A549 (cell line): ENCODE measurements around the gene IGF2BP1. TPM values are rescaled to one million over a fixed set of nuclear protein-coding genes. Genes with fewer than 3 reads are reported as not detected.

Experiments
- ATAC-seq, 2 experiments: fragments of 200-7000 bp in 1 of 2; fragments of >200 bp in 1 of 2; cut with Nextera tagmentation in 1 of 2; cut with Tn5 transposase in 1 of 2; 3 replicates each; pipeline versions ENCODE4 v1.8.0 to v1.9.1; 2018 to 2020; ENCODE audit warnings: mild to moderate bottlenecking in 1 of 2, moderate library complexity in 1 of 2
- CTCF ChIA-PET: fragments of 300-600 bp; sonication (Branson Sonifier 250); formaldehyde crosslinking; extraction: SDS; loops from one replicate; lab custom pipeline; 2021; ENCODE audit warnings: antibody characterized with exemption, inconsistent platforms; lab: Yijun Ruan, JAX
- POLR2A ChIA-PET: fragments of 350-600 bp; formaldehyde crosslinking; extraction: SDS; loops from one replicate; lab custom pipeline; 2021; ENCODE audit warnings: antibody characterized with exemption, inconsistent platforms; lab: Yijun Ruan, JAX
- DNase-seq, 2 experiments: peaks; one replicate each; pipeline versions ENCODE4 v3.0.0 to v3.0.0-alpha.2; 2011 to 2016; ENCODE audit warnings: low read depth in 1 of 2, low spot score in 1 of 2
- FAIRE-seq: peaks from 2 replicates; lab custom pipeline; 2011; peaks lifted over from hg19 to GRCh38; lab: Jason Lieb, UNC
- H3K27ac ChIP-seq, 2 experiments: fragments of >200 bp; sonication (Bioruptor Twin); formaldehyde crosslinking; 3 replicates each; pipeline ENCODE4 v1.5.1; 2016 to 2017
- H3K4me1 ChIP-seq: fragments of >200 bp; sonication (Bioruptor Twin); formaldehyde crosslinking; 3 replicates; pipeline ENCODE4 v1.6.1; 2016
- H3K4me2 ChIP-seq: fragments of >200 bp; sonication (Bioruptor Twin); formaldehyde crosslinking; 3 replicates; pipeline ENCODE4 v1.6.1; 2016
- H3K4me3 ChIP-seq: fragments of >200 bp; sonication (Bioruptor Twin); formaldehyde crosslinking; 3 replicates; pipeline ENCODE4 v1.5.1; 2016
- H3K9me3 ChIP-seq: fragments of >200 bp; sonication (Bioruptor Twin); formaldehyde crosslinking; 3 replicates; pipeline ENCODE4 v1.6.1; 2016
- BHLHE40 ChIP-seq: IDR thresholded peaks from 2 replicates; pipeline ENCODE4 v1.6.1; 2012; ENCODE audit warnings: low read depth, low read length, inconsistent platforms
- CHD2 ChIP-seq: fragments of 150-350 bp; IDR thresholded peaks from 2 replicates; pipeline ENCODE4 v1.6.1; 2014; ENCODE audit warnings: low read length; ENCODE audit not compliant: partially characterized antibody
- EHF ChIP-seq: fragments of 250-450 bp; sonication (Bioruptor Pico); IDR thresholded peaks from 2 replicates; pipeline ENCODE4 v1.5.0; 2020; ENCODE audit warnings: mild to moderate bottlenecking
- EHMT2 ChIP-seq: fragments of 200-600 bp; sonication (generic); IDR thresholded peaks from 2 replicates; pipeline ENCODE4 v1.6.1; 2016; ENCODE audit warnings: antibody characterized with exemption, low read depth, mild to moderate bottlenecking, moderate library complexity
- EP300 ChIP-seq, 2 experiments: fragments of >200 bp; sonication (Bioruptor Twin); formaldehyde crosslinking; IDR thresholded peaks; 2 replicates in 1 of 2; 3 replicates in 1 of 2; pipeline ENCODE4 v1.6.1; 2016 to 2017
- ESRRA ChIP-seq: fragments of 150-350 bp; IDR thresholded peaks from 2 replicates; pipeline ENCODE4 v1.6.1; 2014; ENCODE audit warnings: mild to moderate bottlenecking, low read length, borderline replicate concordance
- HES2 ChIP-seq: fragments of >200 bp; sonication (Bioruptor Twin); formaldehyde crosslinking; IDR thresholded peaks from 2 replicates; pipeline ENCODE4 v1.6.1; 2016
- HEYL ChIP-seq: fragments of 250-450 bp; sonication (Bioruptor Pico); IDR thresholded peaks from 2 replicates; pipeline ENCODE4 v1.8.0; 2021; ENCODE audit warnings: mild to moderate bottlenecking, moderate library complexity
- HOXB13 ChIP-seq: fragments of 250-450 bp; sonication (Bioruptor Pico); IDR thresholded peaks from 2 replicates; pipeline ENCODE4 v1.5.0; 2020; ENCODE audit warnings: low read depth, mild to moderate bottlenecking, moderate library complexity
- HOXB5 ChIP-seq: fragments of 250-450 bp; sonication (Bioruptor Pico); IDR thresholded peaks from 2 replicates; pipeline ENCODE4 v1.5.0; 2020; ENCODE audit warnings: mild to moderate bottlenecking, moderate library complexity
- JUN ChIP-seq, 2 experiments: fragments of >200 bp; sonication (Bioruptor Twin); formaldehyde crosslinking; IDR thresholded peaks; 2 replicates in 1 of 2; 3 replicates in 1 of 2; pipeline ENCODE4 v1.6.1; 2016 to 2017
- KDM5A ChIP-seq: fragments of 200-600 bp; sonication (generic); IDR thresholded peaks from 2 replicates; pipeline ENCODE4 v1.6.1; 2016; ENCODE audit warnings: antibody characterized with exemption, mild to moderate bottlenecking
- MAFK ChIP-seq: fragments of 450-650 bp; IDR thresholded peaks from 2 replicates; pipeline ENCODE4 v1.6.1; 2014; ENCODE audit not compliant: partially characterized antibody
- NPAS2 ChIP-seq: fragments of 250-450 bp; sonication (Bioruptor Pico); IDR thresholded peaks from 2 replicates; pipeline ENCODE4 v1.8.0; 2022; ENCODE audit warnings: mild to moderate bottlenecking, moderate library complexity, borderline replicate concordance
- NR3C1 ChIP-seq: fragments of >200 bp; sonication (Bioruptor Twin); formaldehyde crosslinking; IDR thresholded peaks from 3 replicates; pipeline ENCODE4 v1.6.1; 2017
- PBX3 ChIP-seq: IDR thresholded peaks from 2 replicates; pipeline ENCODE4 v1.6.1; 2012
- PHF8 ChIP-seq: fragments of 200-600 bp; sonication (generic); IDR thresholded peaks from 2 replicates; pipeline ENCODE4 v1.6.1; 2016; ENCODE audit warnings: low read depth, mild to moderate bottlenecking, antibody characterized with exemption, moderate library complexity, borderline replicate concordance
- POLR2A ChIP-seq: IDR thresholded peaks from 2 replicates; pipeline ENCODE4 v1.6.1; 2012; ENCODE audit warnings: mild to moderate bottlenecking, low read length
- RARB ChIP-seq: fragments of 250-450 bp; sonication (Bioruptor Pico); IDR thresholded peaks from 2 replicates; pipeline ENCODE4 v1.8.0; 2021; ENCODE audit warnings: mild to moderate bottlenecking, moderate library complexity
- RFX5 ChIP-seq: fragments of 450-650 bp; IDR thresholded peaks from 2 replicates; pipeline ENCODE4 v1.7.1; 2014; ENCODE audit warnings: antibody characterized with exemption, mild to moderate bottlenecking, moderate library complexity
- SMC3 ChIP-seq: fragments of >200 bp; sonication (Bioruptor Twin); formaldehyde crosslinking; IDR thresholded peaks from 3 replicates; pipeline ENCODE4 v1.6.1; 2018; ENCODE audit warnings: inconsistent platforms
- SREBF2 ChIP-seq: fragments of 450-650 bp; IDR thresholded peaks from 2 replicates; pipeline ENCODE4 v1.6.1; 2014; ENCODE audit warnings: mild to moderate bottlenecking, moderate library complexity
- TFCP2L1 ChIP-seq: fragments of 250-450 bp; sonication (Bioruptor Pico); IDR thresholded peaks from 2 replicates; pipeline ENCODE4 v1.5.0; 2021; ENCODE audit warnings: mild to moderate bottlenecking
- TP53 ChIP-seq: fragments of 250-450 bp; sonication (Bioruptor Pico); IDR thresholded peaks from 2 replicates; pipeline ENCODE4 v1.5.0; 2021; ENCODE audit warnings: mild to moderate bottlenecking, moderate library complexity
- USF2 ChIP-seq: fragments of 450-650 bp; IDR thresholded peaks from 2 replicates; pipeline ENCODE4 v1.6.1; 2014; ENCODE audit warnings: antibody characterized with exemption
- ZC3H11A ChIP-seq: fragments of 450-650 bp; IDR thresholded peaks from 2 replicates; pipeline ENCODE4 v1.6.1; 2014; ENCODE audit warnings: antibody characterized with exemption, mild to moderate bottlenecking
- ZFP36 ChIP-seq: fragments of 450-650 bp; IDR thresholded peaks from 2 replicates; pipeline ENCODE4 v1.6.1; 2014; ENCODE audit warnings: borderline replicate concordance; ENCODE audit not compliant: partially characterized antibody
- ZNF302 ChIP-seq: fragments of 250-450 bp; sonication (Bioruptor Pico); IDR thresholded peaks from 2 replicates; pipeline ENCODE4 v1.9.0; 2021; ENCODE audit warnings: inconsistent platforms, mild to moderate bottlenecking, moderate library complexity
- WGBS: methylation state at CpG from one replicate; pipeline ENCODE4 v1.1.6; 2017; ENCODE audit errors: missing lambda C conversion rate; 5-methylcytosine and 5-hydroxymethylcytosine counted together
- polyA plus RNA-seq, 4 experiments: library from polyadenylated mRNA; depleted of rRNA in 3 of 4; stranded (reverse); fragments of >200 nt; fragmentation: RNase III in 1 of 4; extraction: RNeasy Plus Mini Kit Qiagen cat#74134 plus additional on column Dnase treatment in 1 of 4; gene quantifications; 2 replicates in 3 of 4; 3 replicates in 1 of 4; pipeline ENCODE4 v1.2.3, GENCODE V29; 2011 to 2017
- TF ChIP-seq, protein P1 (sequence below): fragments of 250-450 bp; sonication (Bioruptor Pico); IDR thresholded peaks from 2 replicates; pipeline ENCODE4 v1.5.0; 2021; ENCODE audit warnings: mild to moderate bottlenecking, moderate library complexity, borderline replicate concordance
- TF ChIP-seq, protein P2 (sequence below): fragments of >200 bp; sonication (Bioruptor Twin); formaldehyde crosslinking; IDR thresholded peaks from 3 replicates; pipeline ENCODE4 v1.6.1; 2016

Gene IGF2BP1
- polyA plus RNA-seq, 2 of the 4 experiments (the other 2 are of a cell fraction): 26.2 to 40.3 TPM

- no peaks in the 10 kb centered on the region for H3K9me3 ChIP-seq
- CTCF ChIA-PET: interaction anchor here (0.5 to 30.3 kb wide), 10 partner anchors 10 to 212 kb away, joined by 3 to 639 read pairs (median 10); partner anchors contain the start of genes IGF2BP1 and SNF8
- peaks cover 100% of the 10 kb centered on the region for H3K4me1 ChIP-seq
- POLR2A ChIA-PET: interaction anchor here (0.9 to 3.1 kb wide), 5 partner anchors 9 to 107 kb away, joined by 3 to 34 read pairs (median 3); partner anchors contain the start of genes IGF2BP1 and UBE2Z
- peak in 1 of 2 experiments; percentile 1; a peak in 3 of 6 replicates for ATAC-seq
- no peak for FAIRE-seq
- no peak for DNase-seq
- WGBS: 75% methylated on average over 21 of the region's 22 CpGs
- H3K4me2 ChIP-seq: peak overlapping the region; percentile 74
- TF ChIP-seq JUN (IDR thresholded peaks at IDR 0.05) (no peak), TFCP2L1 (no peak), USF2 (no peak), BHLHE40 (no peak), PHF8 (no peak), HES2 (no peak), RARB (CRISPR knock-in tag) (no peak), NPAS2 (no peak), CHD2 (no peak), RFX5 (no peak), EHF (CRISPR knock-in tag) (no peak), HEYL (no peak), EP300 (IDR thresholded peaks at IDR 0.05) (no peak), HOXB5 (CRISPR knock-in tag) (no peak), ESRRA (no peak), ZFP36 (no peak), MAFK (no peak)
- TF ChIP-seq, protein P1, sequence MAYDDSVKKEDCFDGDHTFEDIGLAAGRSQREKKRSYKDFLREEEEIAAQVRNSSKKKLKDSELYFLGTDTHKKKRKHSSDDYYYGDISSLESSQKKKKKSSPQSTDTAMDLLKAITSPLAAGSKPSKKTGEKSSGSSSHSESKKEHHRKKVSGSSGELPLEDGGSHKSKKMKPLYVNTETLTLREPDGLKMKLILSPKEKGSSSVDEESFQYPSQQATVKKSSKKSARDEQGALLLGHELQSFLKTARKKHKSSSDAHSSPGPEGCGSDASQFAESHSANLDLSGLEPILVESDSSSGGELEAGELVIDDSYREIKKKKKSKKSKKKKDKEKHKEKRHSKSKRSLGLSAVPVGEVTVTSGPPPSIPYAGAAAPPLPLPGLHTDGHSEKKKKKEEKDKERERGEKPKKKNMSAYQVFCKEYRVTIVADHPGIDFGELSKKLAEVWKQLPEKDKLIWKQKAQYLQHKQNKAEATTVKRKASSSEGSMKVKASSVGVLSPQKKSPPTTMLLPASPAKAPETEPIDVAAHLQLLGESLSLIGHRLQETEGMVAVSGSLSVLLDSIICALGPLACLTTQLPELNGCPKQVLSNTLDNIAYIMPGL (CRISPR knock-in tag): no peak
- TF ChIP-seq, protein P2, sequence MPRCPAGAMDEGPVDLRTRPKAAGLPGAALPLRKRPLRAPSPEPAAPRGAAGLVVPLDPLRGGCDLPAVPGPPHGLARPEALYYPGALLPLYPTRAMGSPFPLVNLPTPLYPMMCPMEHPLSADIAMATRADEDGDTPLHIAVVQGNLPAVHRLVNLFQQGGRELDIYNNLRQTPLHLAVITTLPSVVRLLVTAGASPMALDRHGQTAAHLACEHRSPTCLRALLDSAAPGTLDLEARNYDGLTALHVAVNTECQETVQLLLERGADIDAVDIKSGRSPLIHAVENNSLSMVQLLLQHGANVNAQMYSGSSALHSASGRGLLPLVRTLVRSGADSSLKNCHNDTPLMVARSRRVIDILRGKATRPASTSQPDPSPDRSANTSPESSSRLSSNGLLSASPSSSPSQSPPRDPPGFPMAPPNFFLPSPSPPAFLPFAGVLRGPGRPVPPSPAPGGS: no peak
- TF ChIP-seq, all 56 proteins: peak for 0
- Histone ChIP-seq H3K4me3 (no peak overlapping the region), H3K27ac (peak overlapping the region; percentile 54 to 77; a peak in 4 of 6 replicates)
Observed at GRCh38 chr17:49015179-49015923, 18.2 kb downstream of the IGF2BP1 start.

GRCh38 chr17:49015924-49016774, 19.0 kb downstream of the IGF2BP1 start:
- ATAC-seq (peak; percentile 55 to 58), DNase-seq (peak; percentile 54 to 61), FAIRE-seq (no peak)
- peak overlapping the region; percentile 74 for H3K4me2 ChIP-seq
- 0 out of 3 replicates have a peak overlapping the region, but pooled peaks have one; percentile 16 for H3K4me3 ChIP-seq
- H3K4me1 ChIP-seq: peaks cover 100% of the 10 kb centered on the region
- POLR2A ChIA-PET: interaction anchor here (0.9 to 3.1 kb wide), 7 partner anchors 10 to 123 kb away, joined by 3 to 34 read pairs (median 5); partner anchors contain the start of genes ATP5MC1, IGF2BP1 and SNF8
- no peaks in the 10 kb centered on the region for H3K9me3 ChIP-seq
- TF ChIP-seq NR3C1: no peak
- TF ChIP-seq EHMT2: no peak
- TF ChIP-seq POLR2A: no peak
- peak in 1 of 2 experiments; percentile 48; a peak in 2 of 5 replicates for TF ChIP-seq JUN (IDR thresholded peaks at IDR 0.05)
- TF ChIP-seq PBX3: no peak
- no peak for TF ChIP-seq ZNF302 (CRISPR knock-in tag)
- TF ChIP-seq MAFK: peak; percentile 24
- no peak for TF ChIP-seq SREBF2
- no peak for TF ChIP-seq SMC3
- TF ChIP-seq KDM5A: no peak
- TF ChIP-seq BHLHE40: 0 out of 2 replicates have a peak, but pooled peaks have one; percentile 25
- TF ChIP-seq ZC3H11A: no peak
- TF ChIP-seq HOXB13 (CRISPR knock-in tag): no peak
- no peak for TF ChIP-seq HEYL
- no peak for TF ChIP-seq ESRRA
- TF ChIP-seq RFX5: no peak
- TF ChIP-seq TP53: no peak
- no peak for TF ChIP-seq PHF8
- CTCF ChIA-PET: interaction anchor here (0.7 to 30.3 kb wide), 11 partner anchors 11 to 211 kb away, joined by 3 to 639 read pairs (median 8); partner anchors contain the start of genes IGF2BP1 and SNF8
- 32% methylated on average over 11 of the region's 11 CpGs for WGBS
- peak overlapping the region; percentile 54 to 77 for H3K27ac ChIP-seq
